K562 (cell line): ENCODE results near the gene TSSK2. TPM values are rescaled to one million over a fixed set of nuclear protein-coding genes. Genes with fewer than 3 reads are reported as not detected.

ENCODE experiments used
- ATAC-seq: fragments of 200-7000 bp; cut with Tn5 transposase; 3 replicates; pipeline ENCODE4 v1.9.1; 2020; ENCODE audit warnings: moderate library complexity
- BruUV-seq: library from RNA; stranded (reverse); fragments of 400-500 nt; replicated peaks from 2 replicates; lab custom pipeline; 2021; lab: Mats Ljungman, UMichigan
- CTCF ChIA-PET: fragments of 300-600 bp; formaldehyde crosslinking; extraction: SDS; loops from one replicate; lab custom pipeline; 2021; ENCODE audit warnings: low intra/inter-chr PET ratio; lab: Yijun Ruan, JAX
- POLR2A ChIA-PET: fragments of 300-600, 350-650 bp; sonication (Branson Sonifier 250); formaldehyde crosslinking; extraction: SDS; loops from one replicate; lab custom pipeline; 2021; ENCODE audit warnings: antibody characterized with exemption, inconsistent platforms; lab: Yijun Ruan, JAX
- DNase-seq, 4 experiments: peaks; one replicate each; pipeline versions ENCODE4 v3.0.0 to v3.0.0-alpha.2; 2011 to 2018; ENCODE audit warnings: low spot score in 3 of 4, mixed read lengths in 3 of 4; ENCODE audit errors: extremely low read depth in 1 of 4
- FAIRE-seq: peaks from 2 replicates; lab custom pipeline; 2011; peaks lifted over from hg19 to GRCh38; lab: Jason Lieb, UNC
- H2AFZ ChIP-seq: 2 replicates; pipeline ENCODE4 v1.6.0; 2011; ENCODE audit warnings: low read depth, low read length, control low read depth, inconsistent platforms
- H3K27ac ChIP-seq: fragments of 200-600 bp; 3 replicates; pipeline ENCODE4 v1.8.0; 2011; ENCODE audit warnings: low read depth, mild to moderate bottlenecking, control low read depth, inconsistent platforms, low read length, moderate library complexity, mixed read lengths; ENCODE audit errors: extremely low read depth
- H3K27me3 ChIP-seq, 2 experiments: fragments of 300-600 bp in 1 of 2; 2 replicates in 1 of 2; 3 replicates in 1 of 2; pipeline versions ENCODE4 v1.6.0 to v1.8.0; 2011; ENCODE audit warnings: inconsistent platforms in 2 of 2, low read length in 2 of 2, mild to moderate bottlenecking in 1 of 2, mixed read lengths in 1 of 2, moderate library complexity in 1 of 2; ENCODE audit not compliant: control insufficient read depth in 2 of 2, insufficient read depth in 2 of 2
- H3K36me3 ChIP-seq: fragments of 300-600 bp; 3 replicates; pipeline ENCODE4 v1.8.0; 2011; ENCODE audit warnings: mild to moderate bottlenecking, low read length, inconsistent platforms; ENCODE audit not compliant: control insufficient read depth, insufficient read depth
- H3K4me1 ChIP-seq, 2 experiments: fragments of 200-600 bp in 1 of 2; replicated peaks in 1 of 2; 2 replicates in 1 of 2; 3 replicates in 1 of 2; pipeline versions ENCODE4 v1.5.1 to v1.8.0; 2011; ENCODE audit warnings: inconsistent platforms in 2 of 2, low read length in 2 of 2, mild to moderate bottlenecking in 1 of 2, mixed read lengths in 1 of 2, moderate library complexity in 1 of 2; ENCODE audit not compliant: control insufficient read depth in 2 of 2, insufficient read depth in 2 of 2
- H3K4me2 ChIP-seq: 2 replicates; pipeline ENCODE4 v1.6.1; 2011; ENCODE audit warnings: low read length, control low read depth, inconsistent platforms, mixed read lengths; ENCODE audit not compliant: insufficient read depth
- H3K4me3 ChIP-seq: fragments of 200-600 bp; sonication (generic), shearing (Covaris generic); 2 replicates; pipeline ENCODE4 v1.5.1; 2016; ENCODE audit warnings: control low read depth, inconsistent platforms
- H3K79me2 ChIP-seq: fragments of 200-600 bp; 3 replicates; pipeline ENCODE4 v1.8.0; 2011; ENCODE audit warnings: low read length, inconsistent platforms; ENCODE audit not compliant: control insufficient read depth, insufficient read depth
- H3K9ac ChIP-seq, 2 experiments: 2 replicates each; pipeline versions ENCODE4 v1.6.0 to v1.6.1; 2011; ENCODE audit warnings: low read depth in 2 of 2, low read length in 2 of 2, control low read depth in 1 of 2, inconsistent platforms in 1 of 2, mild to moderate bottlenecking in 1 of 2, mixed read lengths in 1 of 2; ENCODE audit not compliant: insufficient read depth in 1 of 2
- H3K9me1 ChIP-seq: one replicate; pipeline ENCODE4 v1.6.0; 2011; ENCODE audit warnings: inconsistent platforms, mild to moderate bottlenecking, low read length, moderate library complexity; ENCODE audit not compliant: control insufficient read depth, insufficient read depth
- H3K9me3 ChIP-seq: replicated peaks from 2 replicates; pipeline ENCODE4 v1.5.1; 2011; ENCODE audit warnings: low read depth, low read length, inconsistent platforms; ENCODE audit not compliant: control insufficient read depth, insufficient read depth
- H4K20me1 ChIP-seq: replicated peaks from 2 replicates; pipeline ENCODE4 v1.6.1; 2011; ENCODE audit warnings: low read length, inconsistent platforms, mixed read lengths; ENCODE audit not compliant: control insufficient read depth, insufficient read depth
- IRF2 ChIP-seq: sonication (generic); formaldehyde crosslinking; IDR thresholded peaks from 2 replicates; pipeline ENCODE4 v1.8.1; 2022; ENCODE audit warnings: mild to moderate bottlenecking, missing genetic modification reagents
- LARP7 ChIP-seq: fragments of 450-650 bp; IDR thresholded peaks from 2 replicates; pipeline ENCODE4 v1.6.1; 2016
- OTX1 ChIP-seq: fragments of 450-650 bp; formaldehyde crosslinking; IDR thresholded peaks from 2 replicates; pipeline ENCODE4 v1.4.0; 2022; ENCODE audit warnings: mild to moderate bottlenecking
- PCBP1 ChIP-seq: fragments of 200-400 bp; formaldehyde crosslinking; IDR thresholded peaks from 2 replicates; pipeline ENCODE4 v1.6.1; 2018; ENCODE audit warnings: mild to moderate bottlenecking, low read depth, low read length; ENCODE audit not compliant: poor library complexity, severe bottlenecking
- PRMT5 ChIP-seq: sonication (generic); formaldehyde crosslinking; IDR thresholded peaks from 2 replicates; pipeline ENCODE4 v1.5.0; 2020; ENCODE audit warnings: missing genetic modification reagents
- PTTG1 ChIP-seq: fragments of 450-650 bp; IDR thresholded peaks from 2 replicates; pipeline ENCODE4 v1.6.1; 2016; ENCODE audit warnings: low read depth, mild to moderate bottlenecking, missing genetic modification characterization, missing compliant biosample characterization
- RB1 ChIP-seq: fragments of 450-650 bp; IDR thresholded peaks from 2 replicates; pipeline ENCODE4 v1.6.1; 2017; ENCODE audit warnings: low read depth, mild to moderate bottlenecking
- RFX7 ChIP-seq: fragments of 250-450 bp; sonication (Bioruptor Pico); IDR thresholded peaks from 2 replicates; pipeline ENCODE4 v1.5.1; 2021; ENCODE audit warnings: mild to moderate bottlenecking
- RUNX1 ChIP-seq: sonication (generic); IDR thresholded peaks from 2 replicates; pipeline ENCODE4 v1.6.1; 2016; ENCODE audit warnings: antibody characterized with exemption, low read depth
- SUPT5H ChIP-seq: fragments of 450-650 bp; IDR thresholded peaks from 2 replicates; pipeline ENCODE4 v1.6.1; 2016
- TSC22D4 ChIP-seq: fragments of 450-650 bp; IDR thresholded peaks from 2 replicates; pipeline ENCODE4 v1.6.1; 2016; ENCODE audit warnings: missing genetic modification characterization, missing biosample characterization, control low read depth
- ZBTB1 ChIP-seq: sonication (generic); formaldehyde crosslinking; IDR thresholded peaks from 2 replicates; pipeline ENCODE4 v1.8.1; 2023; ENCODE audit warnings: missing genetic modification reagents, low read depth, mild to moderate bottlenecking, borderline replicate concordance
- WGBS: fragments of 100-300 bp; shearing (Covaris generic); methylation state at CpG from one replicate; pipeline ENCODE4 v1.1.6; 2016; ENCODE audit warnings: low coverage, mixed read lengths; ENCODE audit not compliant: insufficient coverage; ENCODE audit errors: missing lambda C conversion rate; 5-methylcytosine and 5-hydroxymethylcytosine counted together
- in situ Hi-C: fragments of 300-500 bp; cut with MboI; formaldehyde crosslinking; loops from 4 replicates; pipeline ENCODE4 v1.15.0; 2018; ENCODE audit warnings: inconsistent platforms, mixed read lengths
- intact Hi-C: fragments of 100-400 bp; cut with micrococcal nuclease; formaldehyde crosslinking; loops from 2 replicates; pipeline ENCODE4 v1.14.2; 2022
- polyA plus RNA-seq, 8 experiments: library from polyadenylated mRNA; depleted of rRNA in 4 of 8; stranded (reverse) in 5 of 8; unstranded in 3 of 8; fragments of >200 nt; fragmentation: Nextera tagmentation in 2 of 8; fragmentation: Illumina TruSeq in 1 of 8; extraction: Ambion mirVana in 2 of 8; extraction: Trizol in 1 of 8; gene quantifications; 2 replicates each; pipeline versions ENCODE4 v1.2.1 to v1.2.3, GENCODE V29; 2011 to 2014; ENCODE audit warnings: inconsistent platforms in 1 of 8, missing spikeins in 1 of 8
- total RNA-seq, 7 experiments: library from RNA; depleted of rRNA in 6 of 7; stranded (reverse); fragments of >200 nt in 6 of 7; fragmentation: Illumina TruSeq in 2 of 7; extraction: Trizol in 2 of 7; gene quantifications; 2 replicates each; pipeline versions ENCODE4 v1.2.1 to v1.2.3, GENCODE V29; 2011 to 2021; ENCODE audit warnings: low replicate concordance in 1 of 7
- TF ChIP-seq, protein P1 (sequence below): sonication (generic); formaldehyde crosslinking; IDR thresholded peaks from 2 replicates; pipeline ENCODE4 v1.8.0; 2022; ENCODE audit warnings: missing genetic modification reagents, mild to moderate bottlenecking, moderate library complexity, borderline replicate concordance
- TF ChIP-seq, protein P2 (sequence below): fragments of 250-450 bp; sonication (Bioruptor Pico); IDR thresholded peaks from 2 replicates; pipeline ENCODE4 v1.9.0; 2021; ENCODE audit warnings: mild to moderate bottlenecking, inconsistent platforms
- TF ChIP-seq, protein P3 (sequence below), 2 experiments: fragments of 450-650 bp in 1 of 2; sonication (generic) in 1 of 2; formaldehyde crosslinking in 1 of 2; IDR thresholded peaks in 1 of 2; conservative IDR thresholded peaks in 1 of 2; 2 replicates each; pipeline versions ENCODE4 v1.6.1 to v1.8.1; 2016 to 2023; ENCODE audit warnings: mild to moderate bottlenecking in 2 of 2, moderate library complexity in 2 of 2, inconsistent platforms in 1 of 2, missing genetic modification reagents in 1 of 2

TSSK2 gene
- total and polyA plus RNA-seq, 9 of the 15 experiments (the other 6 are each of a cell fraction or from before 2014, with no cell fraction given), result 0.04 TPM; not detected in 8

DNA sequence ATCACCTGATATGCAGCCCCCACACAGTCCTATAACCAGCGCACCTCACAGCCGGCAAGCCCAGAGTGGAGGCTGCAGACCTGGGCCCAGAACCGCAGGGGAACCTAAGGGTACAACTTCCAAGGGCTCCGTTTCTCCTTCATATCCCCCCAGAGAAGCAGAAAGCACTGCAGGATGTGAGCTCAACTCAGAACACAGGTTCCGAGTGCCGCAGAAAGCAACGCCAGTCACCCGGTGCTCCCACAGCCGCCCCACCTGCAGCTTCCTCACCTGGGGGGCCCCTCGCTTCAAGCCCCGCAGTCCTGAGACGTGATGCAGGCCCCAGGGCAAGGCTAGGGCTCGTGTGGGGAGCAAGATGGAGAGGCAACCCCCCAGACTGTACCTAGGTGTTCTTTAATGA lies 2.5 kb downstream of the TSSK2 start (continued):
- TF ChIP-seq LARP7 (no peak), ZBTB1 (CRISPR knock-in tag) (0 out of 2 replicates have a peak, but pooled peaks have one; percentile 28), RFX7 (CRISPR knock-in tag) (no peak)
- TF ChIP-seq, protein P1, sequence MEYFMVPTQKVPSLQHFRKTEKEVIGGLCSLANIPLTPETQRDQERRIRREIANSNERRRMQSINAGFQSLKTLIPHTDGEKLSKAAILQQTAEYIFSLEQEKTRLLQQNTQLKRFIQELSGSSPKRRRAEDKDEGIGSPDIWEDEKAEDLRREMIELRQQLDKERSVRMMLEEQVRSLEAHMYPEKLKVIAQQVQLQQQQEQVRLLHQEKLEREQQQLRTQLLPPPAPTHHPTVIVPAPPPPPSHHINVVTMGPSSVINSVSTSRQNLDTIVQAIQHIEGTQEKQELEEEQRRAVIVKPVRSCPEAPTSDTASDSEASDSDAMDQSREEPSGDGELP (CRISPR knock-in tag), result 0 out of 2 replicates have a peak, but pooled peaks have one; percentile 2

DNA sequence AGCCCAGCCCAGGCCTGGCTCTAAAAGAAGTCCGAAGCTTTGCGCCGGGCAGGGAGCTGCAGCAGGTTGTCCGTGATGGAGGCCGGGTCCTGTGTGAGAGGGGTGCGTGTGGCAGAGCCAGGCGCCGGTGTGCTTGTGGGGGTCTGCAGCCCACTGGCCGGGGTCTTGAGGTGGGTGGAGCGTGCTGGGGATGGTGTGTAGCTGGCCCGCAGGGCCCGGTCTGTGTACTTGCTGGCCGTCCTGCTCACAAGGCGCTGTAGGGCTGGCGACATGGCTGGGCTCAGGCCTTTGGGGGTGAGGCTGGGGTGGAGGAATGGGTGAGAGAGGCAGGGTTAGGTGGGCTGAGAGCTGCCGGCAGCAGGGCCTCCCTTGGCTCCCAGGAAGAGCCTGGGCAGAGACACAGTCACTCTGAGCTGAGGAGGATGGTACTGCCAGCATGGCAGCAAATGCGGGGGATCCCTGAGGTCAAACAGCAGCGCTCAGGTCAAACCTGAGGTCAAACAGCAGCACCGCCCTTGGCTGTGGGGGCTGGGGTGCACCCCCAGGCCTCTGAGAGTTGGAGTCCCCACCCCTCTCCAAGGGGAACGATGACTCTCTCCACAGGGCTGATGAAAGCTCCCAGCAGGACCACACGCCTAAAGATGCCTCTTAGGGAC lies 3.2 kb downstream of the TSSK2 start:
- H3K79me2 ChIP-seq, result no peaks in the 10 kb centered on the region
- no peaks in the 10 kb centered on the region for H3K27me3 ChIP-seq
- intact Hi-C loops (loop anchor here (10.0 kb wide), 1 partner anchor 60 kb away; no protein-coding TSS in a partner anchor), in situ Hi-C loops (no loop called here)
- peaks cover 11% of the 10 kb centered on the region; the same call in 1 of the 2 replicates for H4K20me1 ChIP-seq
- FAIRE-seq (no peak), DNase-seq (no peak), ATAC-seq (no peak; the same call in 2 of the 3 replicates)
- WGBS, result 89% methylated on average over 21 of the region's 21 CpGs
- no peak overlapping the region for H3K4me2 ChIP-seq
- peaks cover 0 to 47% of the 10 kb centered on the region in 2 experiments; a peak in 1 of 5 replicates for H3K4me1 ChIP-seq
- H3K9ac ChIP-seq, result peak overlapping the region in 1 of 2 experiments; percentile 5; a peak in 1 of 4 replicates
- CTCF ChIA-PET, result no interaction called here
- H3K27ac ChIP-seq, result no peak overlapping the region
- no TSS peak for BruUV-seq
- H3K9me3 ChIP-seq, result no peaks in the 10 kb centered on the region
- POLR2A ChIA-PET, result interaction anchor here (0.6 to 3.8 kb wide), 13 partner anchors 10 to 589 kb away, joined by 3 to 31 read pairs (median 4); partner anchors contain the start of genes DGCR2 and ESS2
- no peak overlapping the region for H2AFZ ChIP-seq
- H3K4me3 ChIP-seq, result no peak overlapping the region
- peaks cover 77% of the 10 kb centered on the region for H3K36me3 ChIP-seq
- H3K9me1 ChIP-seq, result peaks cover 15% of the 10 kb centered on the region
- TF ChIP-seq RUNX1 (no peak), IRF2 (CRISPR knock-in tag) (peak; percentile 42; the same call in 1 of the 2 replicates), TSC22D4 (tag) (no peak), OTX1 (CRISPR knock-in tag) (no peak), PCBP1 (peak; percentile 56), RB1 (no peak), PRMT5 (0 out of 2 replicates have a peak, but pooled peaks have one; percentile 40), SUPT5H (0 out of 2 replicates have a peak, but pooled peaks have one; percentile 16), PTTG1 (tag) (no peak)
- TF ChIP-seq, protein P2, sequence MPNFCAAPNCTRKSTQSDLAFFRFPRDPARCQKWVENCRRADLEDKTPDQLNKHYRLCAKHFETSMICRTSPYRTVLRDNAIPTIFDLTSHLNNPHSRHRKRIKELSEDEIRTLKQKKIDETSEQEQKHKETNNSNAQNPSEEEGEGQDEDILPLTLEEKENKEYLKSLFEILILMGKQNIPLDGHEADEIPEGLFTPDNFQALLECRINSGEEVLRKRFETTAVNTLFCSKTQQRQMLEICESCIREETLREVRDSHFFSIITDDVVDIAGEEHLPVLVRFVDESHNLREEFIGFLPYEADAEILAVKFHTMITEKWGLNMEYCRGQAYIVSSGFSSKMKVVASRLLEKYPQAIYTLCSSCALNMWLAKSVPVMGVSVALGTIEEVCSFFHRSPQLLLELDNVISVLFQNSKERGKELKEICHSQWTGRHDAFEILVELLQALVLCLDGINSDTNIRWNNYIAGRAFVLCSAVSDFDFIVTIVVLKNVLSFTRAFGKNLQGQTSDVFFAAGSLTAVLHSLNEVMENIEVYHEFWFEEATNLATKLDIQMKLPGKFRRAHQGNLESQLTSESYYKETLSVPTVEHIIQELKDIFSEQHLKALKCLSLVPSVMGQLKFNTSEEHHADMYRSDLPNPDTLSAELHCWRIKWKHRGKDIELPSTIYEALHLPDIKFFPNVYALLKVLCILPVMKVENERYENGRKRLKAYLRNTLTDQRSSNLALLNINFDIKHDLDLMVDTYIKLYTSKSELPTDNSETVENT, result 0 out of 2 replicates have a peak, but pooled peaks have one; percentile 9
- TF ChIP-seq, protein P3, sequence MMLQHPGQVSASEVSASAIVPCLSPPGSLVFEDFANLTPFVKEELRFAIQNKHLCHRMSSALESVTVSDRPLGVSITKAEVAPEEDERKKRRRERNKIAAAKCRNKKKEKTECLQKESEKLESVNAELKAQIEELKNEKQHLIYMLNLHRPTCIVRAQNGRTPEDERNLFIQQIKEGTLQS (IDR thresholded peaks at IDR 0.05), result no peak
- TF ChIP-seq, protein P3 (CRISPR knock-in tag; conservative IDR thresholded peaks at IDR 0.05), result no peak
